NCI-H446 (cell line): ENCODE results near the gene HOXC10.
A peak's percentile ranks its signal among the peaks of the same experiment; 100 is the strongest.

Experiments
- DNase-seq, 2 experiments: peaks; one replicate each; lab custom pipeline; 2025; lab: John Stamatoyannopoulos, UW

HOXC10 gene

DNA sequence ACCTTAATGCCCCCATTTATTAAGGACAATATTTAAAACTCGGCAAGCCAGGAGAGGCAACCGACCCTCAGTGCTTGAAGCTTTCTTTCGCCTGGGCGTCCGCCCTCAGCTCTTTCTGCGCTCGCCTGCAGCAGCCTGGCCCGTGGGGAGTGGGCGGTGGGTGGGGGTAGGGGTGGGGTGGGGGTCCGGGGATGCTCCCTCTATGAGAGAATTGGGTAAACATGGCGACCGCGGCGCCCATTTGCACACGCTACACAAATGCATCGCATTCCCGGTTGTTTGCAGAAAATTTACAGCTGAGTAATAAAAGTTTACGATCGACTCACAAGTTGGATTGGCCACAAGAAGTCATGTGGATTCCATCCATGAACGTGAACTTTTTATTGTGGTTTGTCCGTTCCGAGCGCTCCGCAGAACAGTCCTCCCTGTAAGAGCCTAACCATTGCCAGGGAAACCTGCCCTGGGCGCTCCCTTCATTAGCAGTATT, 31.6 kb downstream of the HOXC10 start:
- DNase-seq, result peak; percentile 25 to 67

DNA sequence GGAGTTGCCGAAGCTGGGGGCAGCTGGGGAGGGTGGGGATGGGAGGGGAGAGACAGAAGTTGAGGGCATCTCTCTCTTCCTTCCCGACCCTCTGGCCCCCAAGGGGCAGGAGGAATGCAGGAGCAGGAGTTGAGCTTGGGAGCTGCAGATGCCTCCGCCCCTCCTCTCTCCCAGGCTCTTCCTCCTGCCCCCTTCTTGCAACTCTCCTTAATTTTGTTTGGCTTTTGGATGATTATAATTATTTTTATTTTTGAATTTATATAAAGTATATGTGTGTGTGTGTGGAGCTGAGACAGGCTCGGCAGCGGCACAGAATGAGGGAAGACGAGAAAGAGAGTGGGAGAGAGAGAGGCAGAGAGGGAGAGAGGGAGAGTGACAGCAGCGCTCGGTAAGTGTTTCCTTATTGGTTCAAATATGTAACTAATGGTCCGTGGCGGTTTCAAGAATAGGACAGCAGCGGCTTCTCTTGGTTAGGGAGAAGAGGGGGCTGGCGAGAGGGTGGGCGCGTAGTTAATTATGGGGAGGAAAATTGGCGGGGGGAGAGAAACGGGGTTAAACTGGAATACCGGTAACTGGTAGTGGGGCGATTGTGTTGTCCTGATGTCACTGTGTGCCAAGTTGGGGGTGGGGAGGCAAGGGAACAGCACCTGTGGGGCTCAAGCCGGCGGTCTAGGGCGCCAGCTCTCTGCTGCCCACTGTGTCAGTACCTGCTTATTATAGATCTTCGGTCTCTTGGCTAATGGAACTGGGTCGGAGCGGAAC, 32.3 kb downstream of the HOXC10 start:
- DNase-seq, result peak; percentile 71 to 79

GRCh38 chr12:54017878-54018467, 33.0 kb downstream of the HOXC10 start:
- peak; percentile 95 to 97 for DNase-seq

GRCh38 chr12:54018468-54018984, 33.6 kb downstream of the HOXC10 start:
- no peak for DNase-seq

- no peak for DNase-seq
Measured at GRCh38 chr12:54019091-54019811, 34.3 kb downstream of the HOXC10 start.

- DNase-seq, result no peak
Measured at GRCh38 chr12:54019924-54020590, 35.1 kb downstream of the HOXC10 start.

GRCh38 chr12:54020591-54021405, 35.9 kb downstream of the HOXC10 start:
- DNase-seq, result no peak

GRCh38 chr12:54021432-54022013, 36.6 kb downstream of the HOXC10 start:
- no peak for DNase-seq

DNA sequence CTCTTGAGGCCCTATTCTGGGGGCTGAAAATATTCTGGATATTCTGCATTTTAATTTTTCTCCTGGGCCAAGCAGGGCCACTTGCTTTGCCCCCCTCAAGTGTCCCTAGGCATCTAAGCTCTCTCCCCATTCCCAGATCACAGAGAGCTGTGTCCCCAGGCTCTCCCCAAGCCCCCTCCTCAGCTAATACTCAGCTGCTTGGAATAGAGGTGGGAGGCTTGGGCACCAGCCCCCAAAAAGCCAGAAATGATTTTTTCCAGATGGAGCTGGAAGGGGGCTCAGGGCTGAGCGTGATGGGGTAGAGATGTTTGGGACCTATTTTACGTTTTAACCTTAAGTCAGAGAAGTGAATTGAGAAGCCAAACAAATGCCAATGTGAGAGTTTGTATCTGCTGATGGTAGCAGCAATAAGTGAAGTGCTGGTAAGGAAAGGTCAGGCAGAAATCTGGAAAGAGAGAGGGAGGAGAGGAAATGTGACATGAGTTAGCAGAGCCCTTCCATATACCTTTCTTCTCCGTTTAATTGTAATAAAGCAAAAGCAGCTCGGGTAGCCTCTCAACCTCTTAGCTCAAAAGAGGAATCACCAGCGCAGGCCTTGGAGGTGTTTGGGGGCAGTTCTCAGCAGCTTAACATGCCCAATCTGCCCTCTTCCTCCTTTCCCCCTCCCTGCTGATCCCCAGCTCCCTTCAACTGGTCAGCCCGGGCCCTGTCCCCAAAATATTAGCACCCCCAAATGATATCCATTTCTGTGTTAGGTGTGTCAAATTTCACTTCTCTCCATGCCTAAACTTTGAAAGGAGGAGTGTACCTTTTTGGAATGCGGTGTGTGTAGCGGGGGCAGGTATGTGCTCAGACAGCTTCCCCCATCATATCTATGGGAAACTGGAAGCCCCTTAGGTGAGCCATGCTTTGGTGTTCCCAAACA, 38.3 kb downstream of the HOXC10 start:
- no peak for DNase-seq

GRCh38 chr12:54024127-54024526, 39.2 kb downstream of the HOXC10 start:
- no peak for DNase-seq

DNA sequence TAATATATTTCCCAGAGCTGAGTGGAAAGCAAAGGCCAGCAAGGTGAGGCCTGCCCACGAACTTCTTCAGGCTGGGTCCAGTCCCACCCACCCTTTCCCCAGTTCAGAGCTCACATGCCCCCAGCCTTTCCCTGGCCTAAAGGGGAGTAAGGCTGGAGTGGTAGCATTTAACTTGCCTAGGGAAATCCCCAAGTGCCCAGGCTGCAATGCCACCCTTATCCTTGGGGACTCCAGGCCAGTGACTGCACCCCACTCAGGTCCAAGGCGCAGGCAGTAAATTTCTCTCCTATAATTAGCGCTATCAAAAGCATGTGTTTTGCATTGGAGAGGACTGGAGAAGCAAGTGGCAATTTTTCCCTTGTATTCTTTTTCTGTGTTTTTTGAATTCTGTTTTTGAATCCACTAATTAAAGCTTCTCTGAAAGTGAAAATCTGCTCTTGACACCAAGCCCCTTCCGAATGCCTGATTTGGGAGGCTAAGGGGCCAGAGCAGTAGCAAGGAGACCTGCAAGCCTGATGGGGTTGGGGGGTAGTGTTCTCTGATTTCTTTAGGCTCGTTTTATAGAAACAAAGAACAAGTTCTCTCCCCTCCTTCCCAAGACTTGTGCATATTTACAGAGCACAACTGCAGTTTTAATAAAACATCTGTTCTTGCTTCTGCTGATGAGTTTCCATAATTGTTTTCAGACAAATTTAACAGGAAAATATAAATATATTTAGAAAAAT, 39.8 kb downstream of the HOXC10 start:
- DNase-seq, result no peak

DNA sequence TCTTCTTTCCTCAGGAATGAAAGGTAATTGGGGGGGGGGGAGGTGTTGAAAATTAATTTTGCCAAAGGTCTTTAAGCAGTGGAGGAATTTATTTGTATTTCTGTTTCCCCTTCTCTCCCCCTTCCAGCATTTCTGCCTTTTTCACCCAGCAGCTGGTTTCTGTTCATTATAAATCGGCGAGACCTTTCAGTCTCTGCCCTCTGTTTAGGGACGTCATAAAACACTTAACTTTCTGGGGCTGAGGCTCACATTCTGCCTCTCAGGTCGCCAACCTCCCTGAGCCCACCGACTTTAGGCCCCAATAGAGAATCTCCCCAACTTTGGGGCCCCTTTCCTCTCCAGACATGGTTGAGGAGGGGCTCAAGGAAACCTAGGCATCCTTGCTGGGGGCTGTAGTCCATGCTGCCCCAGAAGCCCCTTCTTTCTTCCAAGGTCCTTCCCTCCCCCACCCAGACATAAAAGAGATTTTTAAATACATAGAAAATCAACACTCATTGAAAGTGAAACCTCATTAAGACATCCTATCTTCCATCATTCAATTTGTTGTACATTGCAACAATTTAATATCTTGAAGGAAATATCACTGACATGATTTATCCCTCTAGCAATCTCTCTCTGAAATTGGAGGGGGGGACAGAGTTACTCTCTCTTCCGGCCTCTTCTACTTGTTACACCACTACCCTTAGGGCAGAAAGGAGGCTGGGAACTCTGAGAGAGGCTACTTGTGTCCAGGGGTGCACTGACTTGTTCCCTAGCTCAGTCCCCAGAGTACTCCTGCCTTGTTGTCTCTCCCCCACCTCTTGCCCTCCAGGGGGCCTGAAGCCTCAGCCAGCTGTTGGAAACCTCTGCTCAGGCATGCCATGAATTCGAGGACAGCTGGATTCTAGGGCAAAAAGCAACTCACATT, 40.8 kb downstream of the HOXC10 start:
- no peak for DNase-seq

DNA sequence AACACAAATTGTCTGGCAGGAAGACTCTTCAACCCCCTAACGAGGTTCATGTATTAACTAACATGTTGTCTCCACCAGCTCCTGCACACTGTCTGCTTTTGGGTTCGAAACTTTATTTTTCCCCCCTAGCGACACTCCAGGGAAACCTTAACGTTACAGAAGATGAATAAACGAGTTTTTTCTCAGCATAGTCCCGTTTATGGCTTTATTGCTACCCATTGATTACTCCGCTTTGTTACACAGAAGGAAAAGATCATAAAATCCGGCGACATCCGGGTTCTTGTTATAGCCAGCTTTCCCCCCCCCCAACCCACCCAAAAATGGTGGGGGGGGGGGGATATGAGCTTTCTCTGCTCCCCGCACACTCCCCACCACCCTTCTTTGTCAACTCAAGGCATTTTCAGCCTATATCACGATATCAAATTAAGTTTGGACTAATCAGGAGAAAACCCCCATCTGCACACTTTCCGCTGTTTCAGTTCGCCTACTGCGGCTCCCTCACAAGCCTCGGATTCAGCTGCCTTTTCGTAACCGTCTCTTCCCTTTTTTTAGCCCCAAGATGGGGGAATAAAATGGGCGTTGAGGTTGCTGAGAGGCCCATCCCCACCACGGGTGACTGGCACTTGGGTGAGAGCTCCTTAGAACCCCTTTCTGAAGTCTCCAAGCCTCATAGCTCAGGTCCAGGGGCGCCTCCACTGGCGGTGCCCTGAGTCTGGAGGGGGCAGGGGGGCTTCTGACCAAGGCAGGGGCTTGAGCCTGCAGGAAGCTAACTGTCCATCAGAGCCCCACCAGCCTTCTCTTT, 41.9 kb downstream of the HOXC10 start:
- DNase-seq, result no peak

- DNase-seq, result no peak
Measured at GRCh38 chr12:54027442-54027786, 42.5 kb downstream of the HOXC10 start.

- DNase-seq, result peak; percentile 20 to 54
Measured at GRCh38 chr12:54028314-54029201, 43.6 kb downstream of the HOXC10 start, which contains the start of gene HOXC6. HOXC6 (plus strand) TSS chr12:54028440; CDS start chr12:54028522, 82 bp downstream.
